Loucy (cell line): Measurements from ENCODE around the gene ASS1.

Experiments used
- H2AFZ ChIP-seq: fragments of 200-600 bp; sonication (generic); 2 replicates; pipeline ENCODE4 v1.6.0; 2016; ENCODE audit warnings: antibody characterized with exemption, mild to moderate bottlenecking, low read length, moderate library complexity
- H3F3A ChIP-seq: fragments of 200-600 bp; 2 replicates; pipeline ENCODE4 v1.6.0; 2016; ENCODE audit warnings: antibody characterized with exemption, low read depth, mild to moderate bottlenecking
- H3K27me3 ChIP-seq: fragments of 200-600 bp; sonication (generic); 2 replicates; pipeline ENCODE4 v1.6.1; 2014; ENCODE audit warnings: low read length, mild to moderate bottlenecking; ENCODE audit not compliant: insufficient read depth, poor library complexity, severe bottlenecking
- H3K36me3 ChIP-seq: fragments of 200-600 bp; sonication (generic); 2 replicates; pipeline ENCODE4 v1.6.1; 2016; ENCODE audit warnings: low read length; ENCODE audit not compliant: insufficient read depth
- H3K4me1 ChIP-seq: fragments of 200-600 bp; sonication (generic); 2 replicates; pipeline ENCODE4 v1.5.1; 2014; ENCODE audit warnings: low read length, mild to moderate bottlenecking; ENCODE audit not compliant: insufficient read depth, poor library complexity, severe bottlenecking
- H3K4me2 ChIP-seq: fragments of 200-600 bp; sonication (generic); 2 replicates; pipeline ENCODE4 v1.6.0; 2014; ENCODE audit warnings: antibody characterized with exemption, low read length, low read depth, mild to moderate bottlenecking; ENCODE audit not compliant: poor library complexity, severe bottlenecking
- H3K4me3 ChIP-seq: fragments of 200-600 bp; sonication (generic); 2 replicates; pipeline ENCODE4 v1.5.1; 2014; ENCODE audit warnings: low read length, mild to moderate bottlenecking, mixed read lengths; ENCODE audit not compliant: poor library complexity, severe bottlenecking
- H3K79me2 ChIP-seq: fragments of 200-600 bp; sonication (generic); 2 replicates; pipeline ENCODE4 v1.6.1; 2014; ENCODE audit warnings: low read length; ENCODE audit not compliant: insufficient read depth
- H3K9ac ChIP-seq: fragments of 200-600 bp; sonication (generic); 2 replicates; pipeline ENCODE4 v1.6.0; 2014; ENCODE audit warnings: mild to moderate bottlenecking, low read depth, low read length, moderate library complexity; ENCODE audit not compliant: poor library complexity, severe bottlenecking
- H3K9me2 ChIP-seq: fragments of 200-600 bp; sonication (generic); replicated peaks from 2 replicates; pipeline ENCODE4 v1.6.1; 2016; ENCODE audit warnings: low read depth, low read length, mixed read lengths
- H3K9me3 ChIP-seq: fragments of 200-600 bp; sonication (generic); 2 replicates; pipeline ENCODE4 v1.6.1; 2014; ENCODE audit warnings: mild to moderate bottlenecking, antibody characterized with exemption, low read length, low read depth; ENCODE audit not compliant: insufficient read depth
- H4K20me1 ChIP-seq: fragments of 200-600 bp; sonication (generic); 2 replicates; pipeline ENCODE4 v1.6.0; 2014; ENCODE audit warnings: antibody characterized with exemption, low read length, mild to moderate bottlenecking; ENCODE audit not compliant: insufficient read depth, poor library complexity, severe bottlenecking
- EZH2phosphoT487 ChIP-seq: fragments of 200-600 bp; IDR thresholded peaks from 2 replicates; pipeline ENCODE4 v1.6.1; 2018; ENCODE audit warnings: antibody characterized with exemption, mild to moderate bottlenecking, moderate library complexity, borderline replicate concordance
- TF ChIP-seq, protein P1 (sequence below): fragments of 200-600 bp; sonication (generic); conservative IDR thresholded peaks from 2 replicates; pipeline ENCODE4 v1.5.1; 2014; ENCODE audit warnings: mild to moderate bottlenecking, antibody characterized with exemption, low read length

Gene ASS1

DNA sequence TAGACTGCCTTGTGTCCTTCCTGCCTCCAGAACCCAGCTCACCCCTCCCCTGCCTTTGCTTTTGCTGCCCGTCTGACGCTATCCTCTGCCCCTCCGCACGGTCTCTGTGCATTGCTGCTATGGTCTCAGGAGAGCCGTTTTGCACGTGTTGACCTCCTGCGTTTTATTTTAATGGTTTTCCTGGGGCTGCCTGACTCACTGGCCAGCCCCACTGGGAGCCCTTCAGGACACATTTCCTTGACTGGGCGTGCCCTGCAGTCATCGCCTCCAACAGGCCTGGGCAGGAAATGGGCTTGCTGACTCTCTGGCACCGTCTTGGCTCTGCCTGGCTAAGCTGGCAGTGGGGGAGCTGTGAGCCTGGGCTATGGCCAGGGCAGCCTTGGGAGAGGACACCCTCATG, 17.9 kb upstream of the ASS1 start:
- Histone ChIP-seq H3K36me3 (no peaks in the 10 kb centered on the region), H3F3A (no peaks in the 10 kb centered on the region), H3K4me3 (no peak overlapping the region), H3K4me1 (no peaks in the 10 kb centered on the region), H3K4me2 (no peak overlapping the region), H3K9ac (no peak overlapping the region), H3K9me2 (no peaks in the 10 kb centered on the region), H3K27me3 (no peaks in the 10 kb centered on the region), H4K20me1 (no peaks in the 10 kb centered on the region), H3K9me3 (no peaks in the 10 kb centered on the region), H2AFZ (no peak overlapping the region), H3K79me2 (no peaks in the 10 kb centered on the region)
- no peak for TF ChIP-seq EZH2phosphoT487
- TF ChIP-seq, protein P1, sequence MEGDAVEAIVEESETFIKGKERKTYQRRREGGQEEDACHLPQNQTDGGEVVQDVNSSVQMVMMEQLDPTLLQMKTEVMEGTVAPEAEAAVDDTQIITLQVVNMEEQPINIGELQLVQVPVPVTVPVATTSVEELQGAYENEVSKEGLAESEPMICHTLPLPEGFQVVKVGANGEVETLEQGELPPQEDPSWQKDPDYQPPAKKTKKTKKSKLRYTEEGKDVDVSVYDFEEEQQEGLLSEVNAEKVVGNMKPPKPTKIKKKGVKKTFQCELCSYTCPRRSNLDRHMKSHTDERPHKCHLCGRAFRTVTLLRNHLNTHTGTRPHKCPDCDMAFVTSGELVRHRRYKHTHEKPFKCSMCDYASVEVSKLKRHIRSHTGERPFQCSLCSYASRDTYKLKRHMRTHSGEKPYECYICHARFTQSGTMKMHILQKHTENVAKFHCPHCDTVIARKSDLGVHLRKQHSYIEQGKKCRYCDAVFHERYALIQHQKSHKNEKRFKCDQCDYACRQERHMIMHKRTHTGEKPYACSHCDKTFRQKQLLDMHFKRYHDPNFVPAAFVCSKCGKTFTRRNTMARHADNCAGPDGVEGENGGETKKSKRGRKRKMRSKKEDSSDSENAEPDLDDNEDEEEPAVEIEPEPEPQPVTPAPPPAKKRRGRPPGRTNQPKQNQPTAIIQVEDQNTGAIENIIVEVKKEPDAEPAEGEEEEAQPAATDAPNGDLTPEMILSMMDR: no peak

DNA sequence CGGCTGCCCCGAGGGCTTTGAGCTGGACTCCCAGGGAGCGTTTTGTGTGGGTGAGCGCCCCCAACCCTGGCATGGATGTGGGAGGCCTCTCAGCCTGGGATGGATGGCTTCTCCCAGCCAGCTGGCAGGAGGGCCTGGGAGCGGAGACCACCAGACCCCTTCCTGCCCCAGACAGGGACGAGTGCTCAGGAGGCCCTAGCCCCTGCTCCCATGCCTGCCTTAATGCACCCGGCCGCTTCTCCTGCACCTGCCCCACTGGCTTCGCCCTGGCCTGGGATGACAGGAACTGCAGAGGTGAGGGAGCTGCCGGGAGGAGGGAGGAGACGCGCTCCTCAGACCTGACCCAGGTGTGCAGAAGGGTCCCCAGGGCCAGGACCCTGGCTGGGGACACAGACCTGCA, 17.4 kb upstream of the ASS1 start:
- Histone ChIP-seq H3K4me2 (no peak overlapping the region), H3K27me3 (no peaks in the 10 kb centered on the region), H3K9ac (no peak overlapping the region), H3K36me3 (no peaks in the 10 kb centered on the region), H2AFZ (no peak overlapping the region), H3K9me2 (no peaks in the 10 kb centered on the region), H3F3A (no peaks in the 10 kb centered on the region), H4K20me1 (no peaks in the 10 kb centered on the region), H3K4me3 (no peak overlapping the region), H3K79me2 (no peaks in the 10 kb centered on the region), H3K4me1 (no peaks in the 10 kb centered on the region), H3K9me3 (no peaks in the 10 kb centered on the region)
- TF ChIP-seq EZH2phosphoT487: no peak
- TF ChIP-seq, protein P1: no peak

DNA sequence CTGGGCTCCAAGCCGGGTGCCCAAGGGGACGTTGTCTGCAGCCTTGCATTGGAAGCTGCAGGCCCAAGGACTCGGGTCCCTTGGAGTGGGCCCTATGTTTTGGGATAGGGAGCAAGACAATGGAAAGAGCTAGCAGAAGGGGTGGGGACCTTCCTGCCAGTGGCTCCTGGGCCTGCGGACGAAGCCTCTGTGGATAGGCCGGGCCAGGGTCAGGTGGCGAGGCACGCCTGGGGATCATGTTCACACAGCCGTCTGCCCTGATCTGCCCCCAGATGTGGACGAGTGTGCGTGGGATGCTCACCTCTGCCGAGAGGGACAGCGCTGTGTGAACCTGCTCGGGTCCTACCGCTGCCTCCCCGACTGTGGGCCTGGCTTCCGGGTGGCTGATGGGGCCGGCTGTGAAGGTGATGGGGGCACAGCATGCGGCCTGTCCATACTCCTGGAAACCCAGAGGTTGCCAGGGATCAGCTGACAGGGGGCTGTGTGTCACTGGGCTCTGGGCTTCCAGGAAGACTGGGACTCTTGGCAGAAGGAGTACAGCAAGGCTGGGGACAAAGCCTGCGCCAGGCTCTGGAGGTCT, 16.6 kb upstream of the ASS1 start:
- H3K4me2 ChIP-seq: no peak overlapping the region

More for the DNA sequence above, 16.6 kb upstream of the ASS1 start:
- no peaks in the 10 kb centered on the region for H3F3A ChIP-seq
- no peaks in the 10 kb centered on the region for H3K27me3 ChIP-seq
- no peaks in the 10 kb centered on the region for H3K36me3 ChIP-seq
- no peak overlapping the region for H3K4me3 ChIP-seq
- no peaks in the 10 kb centered on the region for H3K4me1 ChIP-seq
- no peaks in the 10 kb centered on the region for H3K9me3 ChIP-seq
- H2AFZ ChIP-seq: no peak overlapping the region
- no peaks in the 10 kb centered on the region for H3K79me2 ChIP-seq
- H4K20me1 ChIP-seq: no peaks in the 10 kb centered on the region
- TF ChIP-seq, protein P1: no peak
- no peak for TF ChIP-seq EZH2phosphoT487
- no peak overlapping the region for H3K9ac ChIP-seq
- no peaks in the 10 kb centered on the region for H3K9me2 ChIP-seq
